Measurements from ENCODE around the gene FSCN2.

Gene FSCN2

GRCh38 chr17:81561494-81561885, 33.3 kb downstream of the FSCN2 start (continued):
- no peak for TF ChIP-seq PATZ1 (CRISPR knock-in tag; IDR thresholded peaks at IDR 0.05; ENCODE audit: borderline replicate concordance)
- TF ChIP-seq TCF4 (CRISPR knock-in tag; IDR thresholded peaks at IDR 0.05; ENCODE audit: borderline replicate concordance), result no peak
- TF ChIP-seq PPARA (CRISPR knock-in tag; IDR thresholded peaks at IDR 0.05; ENCODE audit: borderline replicate concordance), result no peak
- no peak for TF ChIP-seq ZC3H10 (CRISPR knock-in tag; IDR thresholded peaks at IDR 0.05)
- TF ChIP-seq RARB (CRISPR knock-in tag; IDR thresholded peaks at IDR 0.05), result no peak

DNA sequence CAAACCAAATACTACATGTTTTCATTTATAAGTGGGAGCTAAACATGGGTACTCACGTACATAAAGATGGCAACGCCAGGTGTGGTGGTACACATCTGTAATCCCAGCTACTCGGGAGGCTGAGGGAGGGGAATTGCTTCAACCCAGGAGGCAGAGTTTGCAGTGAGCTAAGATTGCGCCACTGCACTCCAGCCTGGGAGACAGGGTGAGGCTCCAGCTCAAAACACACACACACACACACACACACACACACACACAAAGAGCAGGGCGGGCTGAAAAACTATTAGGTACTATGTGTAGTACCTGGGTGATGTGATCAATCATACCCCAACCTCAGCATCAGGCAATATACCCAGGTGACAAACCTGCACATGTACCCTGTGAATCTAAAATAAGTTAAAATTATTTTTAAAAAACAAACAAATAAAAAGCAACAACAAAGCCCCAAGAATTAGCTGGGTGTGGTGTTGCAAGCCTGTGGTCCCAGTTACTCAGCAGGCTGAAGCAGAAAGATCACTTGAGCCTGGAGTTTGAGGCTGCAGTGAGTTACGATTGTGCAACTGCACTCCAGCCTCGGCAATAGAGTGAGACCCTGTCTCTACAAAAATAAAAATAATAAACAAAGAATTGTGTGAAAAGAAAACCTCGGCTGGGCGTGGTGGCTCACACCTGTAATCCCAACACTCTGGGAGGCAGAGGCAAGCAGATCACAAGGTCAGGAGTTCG, 35.8 kb downstream of the FSCN2 start:
- TF ChIP-seq CSDC2 (CRISPR knock-in tag; IDR thresholded peaks at IDR 0.05) (no peak), SNAI2 (CRISPR knock-in tag; IDR thresholded peaks at IDR 0.05) (no peak), TCF4 (CRISPR knock-in tag; IDR thresholded peaks at IDR 0.05; ENCODE audit: borderline replicate concordance) (no peak), OSR1 (CRISPR knock-in tag; IDR thresholded peaks at IDR 0.05) (no peak), ARNTL (CRISPR knock-in tag; IDR thresholded peaks at IDR 0.05; ENCODE audit: borderline replicate concordance, low read depth) (no peak), ISL1 (CRISPR knock-in tag; IDR thresholded peaks at IDR 0.05) (no peak), ZC3H10 (CRISPR knock-in tag; IDR thresholded peaks at IDR 0.05) (no peak), BACH2 (CRISPR knock-in tag; IDR thresholded peaks at IDR 0.05; ENCODE audit: borderline replicate concordance) (no peak), RARB (CRISPR knock-in tag; IDR thresholded peaks at IDR 0.05) (no peak), ZFP30 (CRISPR knock-in tag; IDR thresholded peaks at IDR 0.05) (no peak), ZFP3 (CRISPR knock-in tag; IDR thresholded peaks at IDR 0.05) (no peak), TSHZ2 (CRISPR knock-in tag; IDR thresholded peaks at IDR 0.05) (no peak), ZNF8 (CRISPR knock-in tag; IDR thresholded peaks at IDR 0.05) (no peak), CSRNP3 (CRISPR knock-in tag; IDR thresholded peaks at IDR 0.05) (no peak)
- TF ChIP-seq, protein P1, sequence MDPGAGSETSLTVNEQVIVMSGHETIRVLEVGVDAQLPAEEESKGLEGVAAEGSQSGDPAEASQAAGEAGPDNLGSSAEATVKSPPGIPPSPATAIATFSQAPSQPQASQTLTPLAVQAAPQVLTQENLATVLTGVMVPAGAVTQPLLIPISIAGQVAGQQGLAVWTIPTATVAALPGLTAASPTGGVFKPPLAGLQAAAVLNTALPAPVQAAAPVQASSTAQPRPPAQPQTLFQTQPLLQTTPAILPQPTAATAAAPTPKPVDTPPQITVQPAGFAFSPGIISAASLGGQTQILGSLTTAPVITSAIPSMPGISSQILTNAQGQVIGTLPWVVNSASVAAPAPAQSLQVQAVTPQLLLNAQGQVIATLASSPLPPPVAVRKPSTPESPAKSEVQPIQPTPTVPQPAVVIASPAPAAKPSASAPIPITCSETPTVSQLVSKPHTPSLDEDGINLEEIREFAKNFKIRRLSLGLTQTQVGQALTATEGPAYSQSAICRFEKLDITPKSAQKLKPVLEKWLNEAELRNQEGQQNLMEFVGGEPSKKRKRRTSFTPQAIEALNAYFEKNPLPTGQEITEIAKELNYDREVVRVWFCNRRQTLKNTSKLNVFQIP (CRISPR knock-in tag; IDR thresholded peaks at IDR 0.05; ENCODE audit: borderline replicate concordance, low read depth), result no peak
- no peak for ATAC-seq

DNA sequence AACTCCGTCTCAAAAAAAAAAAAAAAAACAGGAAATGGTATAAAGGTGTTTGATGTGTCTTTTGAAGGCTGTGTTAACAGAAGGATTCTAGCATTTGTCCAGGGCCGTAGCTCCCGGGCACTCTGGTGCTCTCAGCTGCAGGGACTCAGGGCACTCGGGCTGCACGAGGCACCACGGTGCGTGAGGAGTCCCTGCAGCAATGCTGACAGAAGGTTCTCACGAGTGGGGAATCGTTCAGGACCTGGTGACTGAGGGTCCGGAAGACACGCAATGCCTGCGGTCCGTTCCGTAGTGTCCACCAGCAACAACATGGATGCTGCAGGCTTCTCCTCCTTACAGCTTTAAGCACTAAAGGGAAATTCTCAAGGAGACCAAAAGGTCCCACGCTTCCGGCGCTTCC, 36.6 kb downstream of the FSCN2 start:
- TF ChIP-seq CSRNP3 (CRISPR knock-in tag; IDR thresholded peaks at IDR 0.05) (no peak), BACH2 (CRISPR knock-in tag; IDR thresholded peaks at IDR 0.05; ENCODE audit: borderline replicate concordance) (no peak)
- no peak for ATAC-seq

DNA sequence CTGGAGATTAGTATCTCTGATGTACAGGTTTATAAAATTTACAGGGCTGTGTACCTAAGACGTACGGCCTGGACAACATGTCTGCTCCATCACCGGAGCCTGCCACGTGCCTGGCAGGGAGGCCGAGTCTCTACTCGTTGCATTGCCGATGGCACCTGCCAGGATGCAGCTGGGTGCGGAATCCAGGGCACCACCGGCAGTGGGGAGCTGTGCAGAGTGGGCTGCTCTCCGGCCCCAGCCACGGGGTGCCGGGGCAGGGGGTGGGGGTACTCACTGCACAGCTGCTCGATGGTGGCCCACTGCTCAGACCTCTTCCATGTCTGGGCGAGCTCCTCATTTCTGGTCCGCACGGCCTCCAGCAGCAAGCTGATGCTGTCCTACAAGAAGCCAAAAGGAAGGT, 37.1 kb downstream of the FSCN2 start:
- ATAC-seq, result no peak
- TF ChIP-seq ZC3H10 (CRISPR knock-in tag; IDR thresholded peaks at IDR 0.05), result no peak
- TF ChIP-seq TOX (CRISPR knock-in tag; IDR thresholded peaks at IDR 0.05; ENCODE audit: borderline replicate concordance), result no peak
- no peak for TF ChIP-seq CSRNP3 (CRISPR knock-in tag; IDR thresholded peaks at IDR 0.05)
- no peak for TF ChIP-seq GLIS3 (CRISPR knock-in tag; IDR thresholded peaks at IDR 0.05)
- TF ChIP-seq ZFP3 (CRISPR knock-in tag; IDR thresholded peaks at IDR 0.05), result no peak
- no peak for TF ChIP-seq ZNF565 (CRISPR knock-in tag; conservative IDR thresholded peaks at IDR 0.05; ENCODE audit: low read depth)
